H1 (cell line): ENCODE measurements around the gene PDIA2. TPM values are rescaled to one million over a fixed set of nuclear protein-coding genes. Genes with fewer than 3 reads are reported as not detected.

Experiments
- CTCF ChIA-PET: fragments of 300-600 bp; sonication (Branson Sonifier 250); formaldehyde crosslinking; loops from one replicate; lab custom pipeline; 2021; ENCODE audit not compliant: partially characterized antibody; lab: Charles Lee
- POLR2A ChIA-PET: fragments of 300-600 bp; sonication (Branson Sonifier 250); formaldehyde crosslinking; loops from one replicate; lab custom pipeline; 2021; ENCODE audit warnings: inconsistent platforms; ENCODE audit not compliant: partially characterized antibody; lab: Charles Lee
- DNase-seq, 2 experiments: peaks; one replicate each; pipeline versions ENCODE4 v3.0.0 to v3.0.0-alpha.2; 2010 to 2022; ENCODE audit warnings: low spot score in 2 of 2, low read depth in 1 of 2, mixed read lengths in 1 of 2
- FAIRE-seq: peaks from 2 replicates; lab custom pipeline; 2011; peaks lifted over from hg19 to GRCh38; lab: Jason Lieb, UNC
- H2AFZ ChIP-seq: 2 replicates; pipeline ENCODE4 v1.8.1; 2012; ENCODE audit warnings: low read length, inconsistent platforms
- H2AK5ac ChIP-seq: 2 replicates; pipeline ENCODE4 v1.6.1; 2013; ENCODE audit warnings: low read depth, low read length
- H2BK120ac ChIP-seq: replicated peaks from 2 replicates; pipeline ENCODE3; 2013; ENCODE audit warnings: low read depth, low read length, inconsistent platforms
- H2BK12ac ChIP-seq: 2 replicates; pipeline ENCODE4 v1.6.1; 2013; ENCODE audit warnings: low read depth, low read length
- H2BK15ac ChIP-seq: 2 replicates; pipeline ENCODE4 v1.6.1; 2013; ENCODE audit warnings: low read length
- H2BK20ac ChIP-seq: 2 replicates; pipeline ENCODE4 v1.6.1; 2013; ENCODE audit warnings: low read length
- H2BK5ac ChIP-seq: 2 replicates; pipeline ENCODE4 v1.6.1; 2013; ENCODE audit warnings: low read depth, low read length
- H3K14ac ChIP-seq: 2 replicates; pipeline ENCODE4 v1.6.1; 2013; ENCODE audit warnings: inconsistent platforms; ENCODE audit not compliant: insufficient read length
- H3K18ac ChIP-seq: 2 replicates; pipeline ENCODE4 v1.6.1; 2013; ENCODE audit warnings: low read length; ENCODE audit errors: extremely low read depth
- H3K23ac ChIP-seq: 2 replicates; pipeline ENCODE4 v1.6.1; 2013; ENCODE audit warnings: inconsistent platforms; ENCODE audit not compliant: insufficient read length
- H3K23me2 ChIP-seq: 2 replicates; pipeline ENCODE4 v1.6.1; 2013; ENCODE audit warnings: low read depth, low read length
- H3K27ac ChIP-seq: 2 replicates; pipeline ENCODE4 v1.6.1; 2011; ENCODE audit warnings: low read depth, low read length, inconsistent platforms
- H3K27me3 ChIP-seq, 4 experiments: replicated peaks in 1 of 4; 1 replicate in 1 of 4; 2 replicates in 3 of 4; pipeline versions ENCODE4 v1.6.1 to v1.8.1; 2011 to 2013; ENCODE audit warnings: low read length in 3 of 4, mild to moderate bottlenecking in 3 of 4, inconsistent platforms in 2 of 4, mixed read lengths in 2 of 4, moderate library complexity in 1 of 4; ENCODE audit not compliant: control insufficient read depth in 3 of 4, insufficient read depth in 3 of 4; ENCODE audit errors: extremely low read depth in 1 of 4
- H3K36me3 ChIP-seq, 4 experiments: 2 replicates each; pipeline versions ENCODE4 v1.6.1 to v1.8.1; 2011 to 2013; ENCODE audit warnings: mild to moderate bottlenecking in 4 of 4, low read length in 3 of 4, moderate library complexity in 2 of 4, control low read depth in 1 of 4, inconsistent platforms in 1 of 4; ENCODE audit not compliant: insufficient read depth in 4 of 4, control insufficient read depth in 2 of 4
- H3K4ac ChIP-seq: replicated peaks from 2 replicates; pipeline ENCODE3; 2013; ENCODE audit warnings: low read length, low read depth, mixed read lengths, inconsistent platforms; ENCODE audit not compliant: insufficient read length
- H3K4me1 ChIP-seq, 4 experiments: replicated peaks in 1 of 4; 1 replicate in 1 of 4; 2 replicates in 3 of 4; pipeline versions ENCODE4 v1.6.1 to v1.8.1; 2011 to 2013; ENCODE audit warnings: low read length in 3 of 4, inconsistent platforms in 2 of 4, mixed read lengths in 1 of 4; ENCODE audit not compliant: insufficient read depth in 4 of 4, control insufficient read depth in 3 of 4
- H3K4me2 ChIP-seq, 2 experiments: 2 replicates each; pipeline versions ENCODE4 v1.6.1 to v1.8.1; 2011 to 2013; ENCODE audit warnings: low read depth in 2 of 2, low read length in 2 of 2, control low read depth in 1 of 2, inconsistent platforms in 1 of 2, mild to moderate bottlenecking in 1 of 2; ENCODE audit not compliant: insufficient read depth in 1 of 2
- H3K4me3 ChIP-seq, 4 experiments: fragments of 200-600, 300-600 bp in 1 of 4; sonication (generic), shearing (Covaris generic), sonication (Bioruptor Twin) in 1 of 4; 2 replicates each; pipeline versions ENCODE4 v1.5.1 to v1.8.1; 2011 to 2016; ENCODE audit warnings: low read length in 4 of 4, low read depth in 3 of 4, control low read depth in 2 of 4, inconsistent platforms in 2 of 4, mild to moderate bottlenecking in 2 of 4, mixed read lengths in 1 of 4, moderate library complexity in 1 of 4; ENCODE audit not compliant: insufficient read depth in 2 of 4; ENCODE audit errors: extremely low read depth in 1 of 4
- H3K56ac ChIP-seq: replicated peaks from 2 replicates; pipeline ENCODE3; 2013; ENCODE audit warnings: low read depth, mild to moderate bottlenecking, mixed read lengths, low read length, inconsistent platforms; ENCODE audit not compliant: insufficient read length
- H3K79me1 ChIP-seq: 2 replicates; pipeline ENCODE4 v1.6.1; 2013; ENCODE audit warnings: low read depth, low read length, control low read depth
- H3K79me2 ChIP-seq, 2 experiments: 2 replicates each; pipeline versions ENCODE4 v1.6.1 to v1.8.1; 2012 to 2013; ENCODE audit warnings: low read length in 2 of 2, mild to moderate bottlenecking in 2 of 2, inconsistent platforms in 1 of 2; ENCODE audit not compliant: insufficient read depth in 2 of 2, control insufficient read depth in 1 of 2
- H3K9ac ChIP-seq, 4 experiments: replicated peaks in 1 of 4; 1 replicate in 1 of 4; 2 replicates in 3 of 4; pipeline versions ENCODE4 v1.6.1 to v1.8.1; 2011 to 2013; ENCODE audit warnings: low read depth in 3 of 4, low read length in 3 of 4, control low read depth in 2 of 4, mild to moderate bottlenecking in 2 of 4, moderate library complexity in 2 of 4, inconsistent platforms in 1 of 4; ENCODE audit errors: extremely low read depth in 1 of 4
- H3K9me3 ChIP-seq, 2 experiments: 2 replicates each; pipeline versions ENCODE4 v1.6.1 to v1.8.1; 2012 to 2013; ENCODE audit warnings: mild to moderate bottlenecking in 2 of 2, moderate library complexity in 2 of 2, control low read depth in 1 of 2, inconsistent platforms in 1 of 2, low read depth in 1 of 2, low read length in 1 of 2, mixed read lengths in 1 of 2; ENCODE audit not compliant: insufficient read depth in 2 of 2
- H4K20me1 ChIP-seq, 2 experiments: replicated peaks in 1 of 2; 2 replicates each; pipeline versions ENCODE3 to v1.8.1; 2011 to 2013; ENCODE audit warnings: inconsistent platforms in 2 of 2, low read length in 2 of 2, mild to moderate bottlenecking in 1 of 2; ENCODE audit not compliant: insufficient read depth in 2 of 2, control insufficient read depth in 1 of 2
- H4K5ac ChIP-seq: 2 replicates; pipeline ENCODE4 v1.6.1; 2013; ENCODE audit warnings: low read length, low read depth, mixed read lengths, inconsistent platforms; ENCODE audit not compliant: insufficient read length
- H4K8ac ChIP-seq: 2 replicates; pipeline ENCODE4 v1.8.0; 2013; ENCODE audit warnings: mild to moderate bottlenecking, moderate library complexity, low read length, inconsistent platforms; ENCODE audit not compliant: insufficient read depth; ENCODE audit errors: extremely low read depth
- H4K91ac ChIP-seq: replicated peaks from 2 replicates; pipeline ENCODE3; 2013; ENCODE audit warnings: low read length, mixed read lengths, inconsistent platforms; ENCODE audit not compliant: insufficient read length
- CHD2 ChIP-seq: IDR thresholded peaks from 2 replicates; pipeline ENCODE4 v1.6.1; 2012; ENCODE audit warnings: low read length, improper control_type of control experiment
- CREB1 ChIP-seq: IDR thresholded peaks from 2 replicates; pipeline ENCODE4 v1.6.1; 2012; ENCODE audit warnings: inconsistent platforms
- SAP30 ChIP-seq: fragments of 300-600 bp; sonication (generic); IDR thresholded peaks from 2 replicates; pipeline ENCODE4 v1.7.1; 2012; ENCODE audit warnings: low read length, moderate library complexity, mild to moderate bottlenecking, inconsistent platforms; ENCODE audit not compliant: insufficient read depth, insufficient replicate concordance
- TCF12 ChIP-seq: IDR thresholded peaks from 2 replicates; pipeline ENCODE4 v1.6.1; 2011; ENCODE audit warnings: low read depth, mild to moderate bottlenecking, low read length
- WGBS, 2 experiments: shearing (Covaris generic) in 1 of 2; methylation state at CpG; one replicate each; pipeline versions ENCODE4 v1.1.6 to v1.1.7; 2013 to 2015; ENCODE audit warnings: low lambda C conversion rate in 2 of 2, mixed read lengths in 2 of 2, inconsistent platforms in 1 of 2, low coverage in 1 of 2, missing lambda C conversion rate in 1 of 2; ENCODE audit not compliant: insufficient replicate concordance in 2 of 2, insufficient coverage in 1 of 2, insufficient read length in 1 of 2; ENCODE audit errors: extremely low coverage in 1 of 2, missing lambda C conversion rate in 1 of 2; 5-methylcytosine and 5-hydroxymethylcytosine counted together
- polyA plus RNA-seq, 7 experiments: library from polyadenylated mRNA; depleted of rRNA in 3 of 7; stranded (reverse) in 5 of 7; unstranded in 2 of 7; fragments of >200 nt in 5 of 7; fragments of 200-250 nt in 2 of 7; gene quantifications; 1 replicate in 5 of 7; 2 replicates in 1 of 7; 4 replicates in 1 of 7; pipeline versions ENCODE4 v1.2.1 to v1.2.3, GENCODE V29; 2011 to 2013; ENCODE audit warnings: missing spikeins in 2 of 7, mixed read lengths in 2 of 7
- total RNA-seq: library from RNA; stranded (reverse); fragmentation: NEBNext Ultra II Directional; extraction: Animal tissue kit (Norgen Biotek cat#: 25700); gene quantifications from 2 replicates; pipeline ENCODE4 v1.2.1, GENCODE V29; 2021

Gene PDIA2
- total and polyA plus RNA-seq, 2 of the 8 experiments (the other 6 are each of a cell fraction or from before 2014, with no cell fraction given), result 0.34 to 0.50 TPM

DNA sequence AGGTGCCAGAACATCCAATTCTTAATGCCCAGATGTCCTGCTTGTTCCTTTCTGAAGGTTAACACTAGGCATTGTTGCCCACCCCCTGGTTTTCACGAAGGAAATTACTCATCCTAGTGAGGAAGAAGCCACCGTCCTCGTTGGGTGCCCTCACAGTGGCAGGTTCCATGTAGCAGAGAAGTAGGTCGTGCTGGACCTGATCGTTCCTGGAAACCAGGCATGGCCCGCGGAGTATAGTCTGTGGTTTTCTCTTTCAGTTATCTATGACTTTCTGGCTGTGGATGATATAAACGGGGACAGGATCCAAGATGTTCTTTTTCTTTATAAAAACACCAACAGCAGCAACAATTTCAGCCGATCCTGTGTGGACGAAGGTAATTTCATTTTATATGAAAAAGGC, 23.7 kb upstream of the PDIA2 start:
- Histone ChIP-seq H2AK5ac (no peak overlapping the region), H4K91ac (no peak overlapping the region), H3K4me2 (no peak overlapping the region), H4K20me1 (peaks cover 0 to 12% of the 10 kb centered on the region in 2 experiments), H3K4ac (no peak overlapping the region), H3K9ac (no peak overlapping the region), H2BK120ac (no peak overlapping the region), H3K4me3 (no peak overlapping the region), H3K36me3 (peaks cover 5 to 18% (median 10%) of the 10 kb centered on the region in 4 experiments; a peak in 6 of 8 replicates), H3K18ac (no peak overlapping the region), H3K14ac (no peak overlapping the region), H3K23ac (no peak overlapping the region), H3K27me3 (no peaks in the 10 kb centered on the region), H4K5ac (no peak overlapping the region), H2BK5ac (no peak overlapping the region), H3K79me2 (no peaks in the 10 kb centered on the region), H3K56ac (no peak overlapping the region), H2BK20ac (no peak overlapping the region), H3K79me1 (no peaks in the 10 kb centered on the region), H3K4me1 (no peaks in the 10 kb centered on the region), H2BK15ac (no peak overlapping the region), H3K23me2 (no peaks in the 10 kb centered on the region), H3K9me3 (no peaks in the 10 kb centered on the region), H2BK12ac (no peak overlapping the region), H2AFZ (no peak overlapping the region), H3K27ac (no peak overlapping the region), H4K8ac (no peak overlapping the region)
- FAIRE-seq (no peak), DNase-seq (no peak)
- POLR2A ChIA-PET, result no interaction called here
- 98% methylated on average over 10 of the region's 10 CpGs; no CpG with 5 or more reads in 1 of the 2 experiments for WGBS, 2 experiments
- CTCF ChIA-PET, result no interaction called here
- TF ChIP-seq CREB1 (no peak), CHD2 (no peak), SAP30 (no peak), TCF12 (no peak)
